Measurements from ENCODE around the gene FNDC8. TPM values are rescaled to one million over a fixed set of nuclear protein-coding genes. Genes with fewer than 3 reads are reported as not detected.

Gene FNDC8
- total RNA-seq = not detected in 2 replicates

GRCh38 chr17:35121315-35121714 is at the start of gene FNDC8:
Gene FNDC8, plus strand, starts transcription at chr17:35121615. Its CDS starts 79 bp downstream, at chr17:35121694.

GRCh38 chr17:35119370-35120165 is 1.8 kb upstream of the FNDC8 start, which contains the start of gene RAD51D:
Gene RAD51D, minus strand, starts transcription at chr17:35119860. Its CDS starts 247 bp downstream, at chr17:35119613.

GRCh38 chr17:35141681-35142466 is 20.5 kb downstream of the FNDC8 start, which contains the start of gene NLE1:
Gene NLE1, minus strand, starts transcription at chr17:35142303. Its CDS starts 28 bp downstream, at chr17:35142275.

GRCh38 chr17:35147375-35147905 is 26.0 kb downstream of the FNDC8 start, which contains the start of gene UNC45B:
Gene UNC45B, plus strand, starts transcription at chr17:35147817. Its CDS starts 447 bp downstream, at chr17:35148264.

Other genes starting within 250 kb of the FNDC8 start
- 0.39 and 0.56 TPM in 2 replicates for gene CCT6B, start 160.2 kb upstream of the FNDC8 start, total RNA-seq
- 9.7 TPM in 2 replicates for gene ZNF830, start 160.1 kb upstream of the FNDC8 start, total RNA-seq
- gene LIG3, start 141.1 kb upstream of the FNDC8 start, total RNA-seq = 9.2 and 25.6 TPM in 2 replicates
- gene RFFL, start 57.9 kb upstream of the FNDC8 start, total RNA-seq = 15.3 and 15.5 TPM in 2 replicates
- gene RAD51D, start 1.8 kb upstream of the FNDC8 start, total RNA-seq = 9.7 and 15.7 TPM in 2 replicates
- gene NLE1, start 20.7 kb downstream of the FNDC8 start, total RNA-seq = 17.6 and 39.0 TPM in 2 replicates
- gene UNC45B, start 26.2 kb downstream of the FNDC8 start, total RNA-seq = 0.96 TPM in 1 of 2 replicates, not detected in the other
- not detected in 2 replicates for gene SLC35G3, start 72.8 kb downstream of the FNDC8 start, total RNA-seq
- gene SLFN5, start 121.5 kb downstream of the FNDC8 start, total RNA-seq = 42.8 and 49.8 TPM in 2 replicates